Activated CD4-positive, alpha-beta T cell treated with anti-CD3 and anti-CD28 coated beads, Interleukin-2, Interleukin-6, amounts not matched to agents 100 ng/mL and 50 ng/mL, durations not matched to agents 16 hours and 8 hours (primary cell): ENCODE measurements around the gene STRAP.
"Not testable (repeated sequence)": the region's sequence is repeated elsewhere in the genome, so short reads cannot be mapped to it uniquely, and the experiment has no call there.

Experiments
- DNase-seq: peaks from one replicate; pipeline ENCODE4 v3.0.0-alpha.2; 2020

STRAP gene

GRCh38 chr12:15874556-15875145 lies 7.5 kb upstream of the STRAP start:
- DNase-seq = not testable (repeated sequence)

GRCh38 chr12:15875863-15876262 lies 6.3 kb upstream of the STRAP start:
- no peak for DNase-seq

- no peak for DNase-seq
Measured at GRCh38 chr12:15879413-15879812, 2.8 kb upstream of the STRAP start.

GRCh38 chr12:15880721-15881120 lies 1.5 kb upstream of the STRAP start:
- DNase-seq = no peak

GRCh38 chr12:15883536-15883935 lies 1.3 kb downstream of the STRAP start:
- DNase-seq = no peak

- DNase-seq = no peak
Measured at GRCh38 chr12:15886372-15887042, 4.3 kb downstream of the STRAP start.

- no peak for DNase-seq
Measured at GRCh38 chr12:15887043-15887817, 5.0 kb downstream of the STRAP start.

GRCh38 chr12:15892645-15893259 lies 10.6 kb downstream of the STRAP start:
- no peak for DNase-seq

- DNase-seq = no peak
Measured at GRCh38 chr12:15893260-15893659, 11.1 kb downstream of the STRAP start.

- DNase-seq = no peak
Measured at GRCh38 chr12:15896867-15897266, 14.7 kb downstream of the STRAP start.

- no peak for DNase-seq
Measured at GRCh38 chr12:15897433-15897832, 15.2 kb downstream of the STRAP start.

GRCh38 chr12:15899282-15899870 lies 17.2 kb downstream of the STRAP start:
- DNase-seq = peak; percentile 36

- DNase-seq = no peak
Measured at GRCh38 chr12:15904378-15904920, 22.3 kb downstream of the STRAP start.

GRCh38 chr12:15910468-15910863 lies 28.3 kb downstream of the STRAP start:
- DNase-seq = no peak

- DNase-seq = peak; percentile 73
Measured at GRCh38 chr12:15910864-15911721, 28.9 kb downstream of the STRAP start, which contains the start of gene DERA. TSS of gene DERA (plus strand) at chr12:15911332. CDS start at chr12:15911384, 52 bp downstream.

- not testable (repeated sequence) for DNase-seq
Measured at GRCh38 chr12:15911931-15912330, 29.7 kb downstream of the STRAP start.

- not testable (repeated sequence) for DNase-seq
Measured at GRCh38 chr12:15914131-15914530, 31.9 kb downstream of the STRAP start.

GRCh38 chr12:15918066-15918465 lies 35.9 kb downstream of the STRAP start:
- no peak for DNase-seq

GRCh38 chr12:15919418-15919817 lies 37.2 kb downstream of the STRAP start:
- DNase-seq = no peak

- no peak for DNase-seq
Measured at GRCh38 chr12:15924956-15925355, 42.8 kb downstream of the STRAP start.

GRCh38 chr12:15928346-15928745 lies 46.2 kb downstream of the STRAP start:
- DNase-seq = no peak
